ENCODE data around the gene ARV1.

DNA sequence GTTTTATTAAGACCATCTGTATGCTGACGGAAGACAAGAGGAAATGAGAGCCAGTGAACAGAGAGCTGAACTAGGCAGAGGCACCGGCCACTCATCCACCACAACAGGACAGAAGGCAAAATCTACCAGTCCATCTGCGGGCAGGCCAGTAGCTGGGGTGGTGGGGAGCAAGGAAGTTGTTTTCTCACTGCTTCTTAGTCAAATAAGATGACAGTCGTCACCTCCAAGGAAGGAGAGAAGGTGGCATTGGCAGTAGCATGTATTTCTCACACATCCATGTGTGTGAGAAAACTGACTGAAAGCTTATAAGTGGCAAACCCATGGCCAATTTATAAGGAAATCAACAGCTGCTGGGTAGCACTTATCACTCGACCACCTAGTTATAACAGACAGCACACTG lies 8.5 kb upstream of the ARV1 start:
- TF ChIP-seq GATA2 (IDR thresholded peaks at IDR 0.05; ENCODE audit: low read depth, low read length) (no peak), GATA3 (IDR thresholded peaks at IDR 0.05; ENCODE audit: low read depth, low read length) (no peak)
